GM19099 (cell line): ENCODE data around the gene BMPER.

Experiments
- POLR2A ChIP-seq: IDR thresholded peaks from 3 replicates; pipeline ENCODE4 v1.6.1; 2011; ENCODE audit warnings: low read depth; ENCODE audit not compliant: insufficient read length; ENCODE audit errors: extremely low read depth

The BMPER gene

GRCh38 chr7:33883671-33883965, 21.7 kb upstream of the BMPER start:
- TF ChIP-seq POLR2A = no peak

GRCh38 chr7:33885290-33886148, 19.8 kb upstream of the BMPER start:
- TF ChIP-seq POLR2A = no peak

- no peak for TF ChIP-seq POLR2A
These were observed 19.2 kb upstream of the BMPER start for GRCh38 chr7:33886149-33886623.

GRCh38 chr7:33887266-33887975, 17.9 kb upstream of the BMPER start:
- TF ChIP-seq POLR2A = no peak

- no peak for TF ChIP-seq POLR2A
These were observed 17.2 kb upstream of the BMPER start for GRCh38 chr7:33888166-33888565.

GRCh38 chr7:33892945-33893344, 12.4 kb upstream of the BMPER start:
- TF ChIP-seq POLR2A = no peak

- TF ChIP-seq POLR2A = no peak
These were observed 12.0 kb upstream of the BMPER start for GRCh38 chr7:33893377-33893776.

DNA sequence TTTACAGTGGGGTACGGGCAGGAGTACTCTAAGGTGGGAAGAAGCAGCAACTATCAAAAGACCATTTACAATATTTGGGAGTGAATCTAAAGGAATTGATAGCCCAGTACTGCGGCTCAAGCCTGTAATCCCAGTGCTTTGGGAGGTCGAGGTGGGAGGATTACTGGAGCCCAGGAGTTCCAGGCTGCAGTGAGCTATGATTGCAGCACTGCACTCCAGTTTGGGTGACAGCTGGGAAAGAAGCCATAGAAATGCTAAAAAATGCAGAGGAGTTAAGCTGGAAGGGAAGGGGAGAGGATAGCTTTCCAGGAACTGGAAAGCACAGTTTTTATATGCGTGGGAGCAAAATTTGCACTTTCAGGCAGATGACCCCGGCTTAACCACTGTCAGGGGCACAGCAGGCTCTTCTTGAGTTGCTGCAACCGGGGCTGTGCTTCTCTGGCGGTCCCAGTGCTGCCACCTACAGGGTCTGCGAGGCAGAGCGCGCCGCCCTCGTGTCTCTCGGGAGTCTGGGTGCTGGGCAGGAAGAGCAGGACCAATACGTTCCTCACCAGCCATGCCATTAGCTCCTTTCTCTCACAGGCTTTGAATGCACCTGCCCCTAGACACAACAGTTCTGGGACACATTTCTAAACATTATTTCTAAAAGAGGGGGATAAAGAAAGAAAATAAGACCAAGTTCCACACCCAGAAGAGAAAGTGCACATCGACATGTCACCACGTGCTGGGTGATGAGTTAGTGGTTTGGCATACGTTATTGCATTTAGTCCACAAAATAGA, 10.1 kb upstream of the BMPER start:
- TF ChIP-seq POLR2A = no peak

DNA sequence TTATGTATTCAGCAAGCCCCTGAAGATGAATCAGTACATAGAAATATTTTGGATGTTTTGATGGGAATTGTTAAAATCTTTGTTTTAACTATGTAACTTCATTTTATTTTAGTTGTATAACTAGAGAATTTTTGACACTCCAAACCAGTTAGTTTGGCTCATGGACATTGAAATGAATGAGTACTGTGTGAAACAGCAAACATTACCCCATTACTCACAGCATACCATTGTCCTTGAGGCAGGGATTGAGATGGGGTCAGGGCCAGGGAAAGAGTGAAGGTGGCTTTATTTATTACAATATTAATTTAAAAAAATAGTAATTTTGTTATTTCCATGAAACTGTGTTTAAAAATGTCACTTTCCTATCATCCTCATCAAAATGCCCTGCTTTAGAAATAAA, 4.8 kb upstream of the BMPER start:
- TF ChIP-seq POLR2A = no peak

DNA sequence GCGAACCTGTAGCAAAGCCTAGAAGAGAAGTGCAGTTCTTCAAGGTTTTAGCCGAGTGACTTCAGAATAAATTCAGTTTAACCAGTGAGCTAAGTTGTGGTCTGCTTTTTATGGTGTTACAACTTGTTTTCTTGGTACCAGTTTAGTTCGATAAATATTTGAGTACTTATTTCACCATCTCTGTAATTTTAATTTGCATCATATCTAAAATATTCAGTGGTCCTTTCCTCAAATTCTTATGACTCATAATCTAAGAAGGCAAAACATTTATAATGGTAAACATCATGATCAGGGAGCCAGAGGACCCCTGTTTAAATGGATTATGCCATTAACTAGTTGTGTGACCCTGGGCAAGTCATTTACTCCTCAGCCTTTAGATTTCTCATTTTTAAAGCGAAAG, 4.1 kb upstream of the BMPER start:
- no peak for TF ChIP-seq POLR2A

- no peak for TF ChIP-seq POLR2A
These were observed 3.5 kb upstream of the BMPER start for GRCh38 chr7:33901847-33902246.

GRCh38 chr7:33902746-33903145, 2.6 kb upstream of the BMPER start:
- TF ChIP-seq POLR2A = no peak

DNA sequence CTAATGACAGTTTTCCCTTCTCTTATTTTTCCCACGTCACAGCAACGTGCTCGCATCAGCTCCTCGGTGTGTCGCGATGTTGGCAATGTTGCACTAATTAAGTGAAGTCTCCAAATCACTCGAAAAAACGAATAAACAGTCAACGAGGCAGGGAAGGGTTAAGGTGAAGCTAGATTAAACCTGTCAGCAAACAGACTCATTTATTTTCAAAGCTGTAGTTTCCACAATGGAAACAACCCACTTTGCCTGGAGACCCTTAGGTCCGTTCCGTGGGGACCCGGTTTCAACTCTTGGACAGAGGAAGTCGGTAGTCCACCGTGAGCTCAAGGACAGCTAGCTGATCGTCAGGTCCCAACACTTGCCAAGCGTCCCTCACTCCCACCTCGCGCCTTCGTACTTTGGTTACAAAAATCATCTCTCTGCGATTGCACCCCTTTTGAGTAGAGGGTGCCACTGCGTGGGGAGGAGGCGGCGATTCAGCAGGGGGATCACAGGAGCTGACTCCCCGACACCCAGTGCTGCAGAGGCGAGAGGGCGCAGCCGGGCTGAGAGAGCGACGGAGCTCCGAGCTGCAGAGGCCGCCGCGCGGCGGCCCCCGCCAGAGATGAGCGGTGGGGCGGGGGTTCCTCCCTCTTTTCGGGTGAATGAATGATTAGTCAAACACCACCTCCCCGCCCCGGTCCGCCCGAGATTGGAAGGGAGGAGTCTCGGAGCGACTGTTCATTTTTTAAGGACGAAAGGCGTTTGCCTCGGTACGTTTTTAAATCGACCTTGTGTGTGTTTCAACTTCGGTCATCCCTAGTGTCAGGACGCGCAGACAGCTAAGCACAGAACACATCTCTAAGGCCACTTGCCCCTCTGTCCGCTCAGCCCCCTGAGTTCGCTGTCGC, 1.3 kb upstream of the BMPER start:
- TF ChIP-seq POLR2A = no peak

GRCh38 chr7:33904681-33905388, 504 bp upstream of the BMPER start:
- no peak for TF ChIP-seq POLR2A
